GM21381 (cell line): ENCODE data around the gene CYTH1.
A peak's percentile ranks its signal among the peaks of the same experiment; 100 is the strongest.
"Not testable (repeated sequence)": the region's sequence is repeated elsewhere in the genome, so short reads cannot be mapped to it uniquely, and the experiment has no call there.

Experiments
- ATAC-seq: cut with Tn5 transposase; IDR thresholded peaks from one replicate; pipeline ENCODE4 v1.9.1; 2021; ENCODE audit warnings: mild to moderate bottlenecking, moderate library complexity; ENCODE audit not compliant: unreplicated experiment

Gene CYTH1

GRCh38 chr17:78789149-78789662 is 7.1 kb upstream of the CYTH1 start:
- no peak for ATAC-seq

GRCh38 chr17:78788451-78788850 is 6.4 kb upstream of the CYTH1 start:
- no peak for ATAC-seq

- ATAC-seq: no peak
Measured at GRCh38 chr17:78787444-78787843, 5.4 kb upstream of the CYTH1 start.

GRCh38 chr17:78785663-78786057 is 3.6 kb upstream of the CYTH1 start:
- no peak for ATAC-seq

- no peak for ATAC-seq
Measured at GRCh38 chr17:78785011-78785662, 3.1 kb upstream of the CYTH1 start.

- no peak for ATAC-seq
Measured at GRCh38 chr17:78784352-78784751, 2.3 kb upstream of the CYTH1 start.

- no peak for ATAC-seq
Measured at GRCh38 chr17:78783711-78784324, 1.7 kb upstream of the CYTH1 start.

- ATAC-seq: peak; percentile 11
Measured at GRCh38 chr17:78781104-78781892, 775 bp downstream of the CYTH1 start.

GRCh38 chr17:78780335-78780734 is 1.7 kb downstream of the CYTH1 start:
- no peak for ATAC-seq

- ATAC-seq: no peak
Measured at GRCh38 chr17:78779850-78780249, 2.2 kb downstream of the CYTH1 start.

- ATAC-seq: not testable (repeated sequence)
Measured at GRCh38 chr17:78779286-78779651, 2.8 kb downstream of the CYTH1 start.

GRCh38 chr17:78777881-78778280 is 4.2 kb downstream of the CYTH1 start:
- no peak for ATAC-seq

GRCh38 chr17:78774956-78775571 is 7.0 kb downstream of the CYTH1 start:
- no peak for ATAC-seq

- no peak for ATAC-seq
Measured at GRCh38 chr17:78774453-78774852, 7.6 kb downstream of the CYTH1 start.

GRCh38 chr17:78771758-78772382 is 10.2 kb downstream of the CYTH1 start:
- no peak for ATAC-seq

GRCh38 chr17:78769196-78769773 is 12.8 kb downstream of the CYTH1 start:
- no peak for ATAC-seq

- ATAC-seq: no peak
Measured at GRCh38 chr17:78767806-78768205, 14.3 kb downstream of the CYTH1 start.

- ATAC-seq: no peak
Measured at GRCh38 chr17:78766743-78767294, 15.3 kb downstream of the CYTH1 start.

GRCh38 chr17:78766225-78766624 is 15.8 kb downstream of the CYTH1 start:
- ATAC-seq: no peak

- ATAC-seq: no peak
Measured at GRCh38 chr17:78765821-78766220, 16.3 kb downstream of the CYTH1 start.
